SK-N-SH (cell line): ENCODE results near the gene PARP16.

Experiments
- CTCF ChIP-seq: fragments of 200-600 bp; sonication (generic); IDR thresholded peaks from 2 replicates; pipeline ENCODE4 v1.6.1; 2017; ENCODE audit warnings: antibody characterized with exemption, mild to moderate bottlenecking, moderate library complexity
- EP300 ChIP-seq, 2 experiments: IDR thresholded peaks; 2 replicates each; pipeline versions ENCODE4 v1.4.0 to v1.6.1; 2012; ENCODE audit warnings: borderline replicate concordance in 1 of 2, low read depth in 1 of 2, low read length in 1 of 2
- FOSL2 ChIP-seq: IDR thresholded peaks from 2 replicates; pipeline ENCODE4 v1.4.0; 2012; ENCODE audit warnings: low read depth, mild to moderate bottlenecking, moderate library complexity, borderline replicate concordance
- RFX5 ChIP-seq: IDR thresholded peaks from 2 replicates; pipeline ENCODE4 v1.6.1; 2012; ENCODE audit warnings: mild to moderate bottlenecking, improper control_type of control experiment, low read length
- SMC3 ChIP-seq: IDR thresholded peaks from 2 replicates; pipeline ENCODE4 v1.6.1; 2012; ENCODE audit warnings: low read depth, low read length, improper control_type of control experiment
- USF2 ChIP-seq: fragments of 150-350 bp; IDR thresholded peaks from 2 replicates; pipeline ENCODE4 v1.6.1; 2017; ENCODE audit warnings: antibody characterized with exemption, low read length, low read depth, borderline replicate concordance
- YY1 ChIP-seq: IDR thresholded peaks from 2 replicates; pipeline ENCODE4 v1.4.0; 2012; ENCODE audit warnings: low read depth, mild to moderate bottlenecking

- TF ChIP-seq CTCF (no peak), YY1 (no peak), USF2 (no peak), SMC3 (no peak), FOSL2 (no peak), RFX5 (no peak), EP300 (IDR thresholded peaks at IDR 0.05; ENCODE audit: borderline replicate concordance in 1 of 2, low read depth in 1 of 2, low read length in 1 of 2) (no peak)
These were observed 55.4 kb downstream of the PARP16 start for GRCh38 chr15:65231306-65231705.
